GM19043 (cell line): ENCODE measurements around the gene RTN4.

Experiments used
- ATAC-seq: cut with Tn5 transposase; IDR thresholded peaks from one replicate; pipeline ENCODE4 v1.9.1; 2021; ENCODE audit warnings: low read depth; ENCODE audit not compliant: unreplicated experiment

RTN4 gene

DNA sequence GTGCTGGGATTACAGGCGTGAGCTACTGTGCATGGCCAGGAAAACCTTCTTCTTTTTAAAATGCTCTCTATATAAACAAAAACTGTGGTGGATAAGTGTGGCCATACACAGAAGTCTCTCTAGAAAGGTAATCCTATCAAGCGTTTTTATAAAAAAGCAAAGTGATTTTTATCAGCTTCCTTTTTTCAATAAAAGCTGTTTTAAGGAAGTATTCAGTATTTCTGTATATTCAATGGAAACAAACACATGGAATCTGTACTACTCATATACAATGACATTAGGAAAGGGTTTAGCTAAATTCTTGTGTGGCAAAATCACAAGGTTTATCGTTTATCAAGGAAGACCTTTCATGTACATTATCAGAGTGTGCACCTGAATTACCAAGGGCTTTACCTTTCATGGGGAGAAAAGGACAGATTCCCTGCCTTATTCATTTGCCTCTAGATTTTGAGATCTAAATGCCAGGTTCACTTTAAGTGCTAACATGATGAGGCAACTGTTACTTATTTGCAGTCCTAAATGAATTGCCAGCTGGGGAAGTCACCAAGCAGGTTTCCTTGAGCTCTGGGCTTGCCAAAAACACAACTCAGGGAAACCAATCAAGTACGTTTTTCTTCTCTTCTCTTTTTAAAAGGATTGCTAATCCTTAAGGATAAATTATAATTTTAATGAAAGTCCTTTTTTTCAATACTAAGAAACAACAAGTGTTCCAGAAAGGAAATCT, 70.8 kb downstream of the RTN4 start:
- no peak for ATAC-seq

DNA sequence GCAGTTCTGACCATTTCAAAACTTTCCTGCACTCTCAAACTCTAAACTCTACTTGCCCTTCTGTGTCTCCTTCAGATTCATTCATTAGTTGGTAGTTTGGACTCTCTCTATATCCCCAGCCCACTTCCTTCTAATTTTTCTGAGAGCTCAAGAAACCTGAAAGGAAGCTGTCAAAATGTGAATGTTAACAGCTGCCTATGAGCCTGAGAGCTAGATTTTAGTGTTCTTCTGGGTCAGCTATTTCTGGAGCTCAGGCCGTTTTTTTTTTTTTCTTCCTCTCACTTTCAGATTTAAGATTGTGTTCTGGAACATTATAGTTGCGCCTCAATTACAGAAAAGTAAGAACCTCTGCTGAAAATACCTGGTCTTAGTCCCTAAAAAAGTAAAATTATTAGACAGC, 73.1 kb downstream of the RTN4 start:
- peak; percentile 91 for ATAC-seq

DNA sequence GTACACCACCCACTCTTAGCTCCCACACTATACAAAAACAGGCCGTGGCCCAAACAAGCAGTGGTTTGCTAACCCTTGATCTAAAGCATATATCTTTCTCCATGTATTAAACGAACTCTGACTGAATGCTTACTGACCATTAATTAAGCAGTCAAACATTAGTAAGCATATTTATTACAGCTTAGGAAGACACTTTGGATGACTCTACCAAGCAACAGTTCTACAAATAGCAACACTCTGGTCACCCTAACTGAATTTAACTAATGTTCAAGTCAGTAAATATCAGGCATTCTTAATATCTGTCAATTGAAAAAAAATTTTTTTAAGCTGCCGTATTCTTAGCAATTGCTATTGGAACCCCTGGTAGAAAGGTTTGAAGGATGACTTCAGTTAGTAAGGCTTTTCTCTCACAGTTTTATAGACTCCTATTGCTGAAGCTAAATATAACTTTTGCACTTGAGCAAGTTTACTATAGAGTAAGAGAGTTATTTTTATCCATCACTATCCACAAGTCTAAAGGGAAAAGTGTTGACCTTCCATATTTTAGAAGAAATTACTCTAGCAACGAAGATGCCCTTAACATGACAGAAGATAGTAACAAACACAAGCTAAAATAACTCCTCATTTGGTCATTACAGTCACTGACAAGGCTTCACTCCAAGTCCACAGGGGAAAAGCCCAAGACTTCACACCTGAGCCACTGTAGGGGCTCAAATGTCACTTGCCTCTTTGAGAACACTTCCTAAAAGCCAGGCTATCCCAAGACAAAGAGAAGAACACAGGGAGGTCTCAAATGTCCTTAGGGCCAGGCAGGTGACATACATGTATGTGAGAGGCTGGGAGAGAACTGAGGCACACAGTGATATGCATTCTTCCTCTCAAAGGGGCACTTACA, 74.4 kb downstream of the RTN4 start:
- no peak for ATAC-seq

DNA sequence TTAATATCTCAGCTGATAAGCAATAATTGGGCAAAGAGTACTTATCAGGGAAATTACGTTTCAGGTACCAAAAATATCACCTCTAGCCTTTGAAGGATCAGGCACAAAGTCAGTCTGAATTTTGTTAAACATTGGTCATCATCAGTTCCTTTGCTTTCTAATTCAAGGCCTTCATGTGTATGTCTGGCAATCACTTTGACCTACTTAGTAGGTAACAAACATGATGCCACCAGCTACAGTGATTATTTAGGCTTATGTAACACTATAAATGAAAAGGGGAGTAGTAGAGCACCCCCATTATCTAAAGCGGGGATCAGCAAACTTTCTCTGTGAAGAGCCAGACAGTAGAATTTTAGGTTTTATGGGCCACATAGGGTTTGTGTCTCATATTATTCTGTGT, 75.1 kb downstream of the RTN4 start:
- no peak for ATAC-seq

DNA sequence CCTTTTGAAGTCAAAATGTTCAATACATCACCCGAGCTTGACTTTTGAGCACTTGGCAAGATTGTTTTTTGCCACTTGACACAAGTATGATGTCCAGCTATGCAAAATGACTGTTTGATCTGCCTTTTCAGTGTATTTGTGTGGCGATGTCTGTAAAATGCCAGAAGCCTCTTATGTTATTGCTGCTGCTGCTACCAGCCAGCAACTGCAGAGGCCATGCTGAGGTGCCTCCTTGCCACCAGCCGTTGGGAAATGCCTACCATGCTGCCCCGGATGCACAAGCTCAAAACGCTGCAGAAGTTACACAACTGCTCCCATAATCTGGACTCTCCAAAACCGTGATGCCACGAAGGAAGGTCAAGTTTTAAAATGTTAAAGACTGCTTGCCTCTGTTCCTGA, 80.3 kb downstream of the RTN4 start:
- ATAC-seq = no peak

DNA sequence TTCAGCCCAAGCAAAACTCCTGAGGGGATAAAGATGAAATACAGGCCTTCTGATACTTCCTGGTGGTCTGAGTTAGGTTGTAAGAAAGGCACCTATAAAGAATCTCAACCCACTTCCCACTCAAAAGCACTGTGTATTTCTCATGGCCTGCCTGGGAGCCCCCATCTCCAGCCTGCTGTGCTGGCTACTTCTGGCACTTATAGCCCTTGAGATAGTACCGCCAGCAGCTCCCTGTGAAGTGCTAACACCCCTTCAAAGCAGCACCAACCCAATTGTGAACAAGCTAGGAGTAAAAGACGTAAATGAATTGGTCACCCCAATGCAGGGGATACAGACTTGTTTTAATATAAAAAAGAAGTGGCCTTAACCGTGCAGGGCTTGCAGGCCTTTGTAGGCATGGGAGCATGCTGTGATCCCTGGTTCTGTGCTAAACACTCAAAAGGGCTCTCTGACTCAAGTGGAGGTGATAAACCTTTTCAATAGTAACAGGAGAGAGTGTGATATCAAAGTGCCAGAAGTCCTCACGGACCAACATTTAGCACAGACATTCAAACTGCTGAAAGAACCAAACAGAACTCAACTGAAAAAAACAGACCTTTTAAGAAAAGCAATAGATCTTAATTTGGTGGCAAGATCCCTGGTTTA, 80.8 kb downstream of the RTN4 start:
- ATAC-seq = no peak

DNA sequence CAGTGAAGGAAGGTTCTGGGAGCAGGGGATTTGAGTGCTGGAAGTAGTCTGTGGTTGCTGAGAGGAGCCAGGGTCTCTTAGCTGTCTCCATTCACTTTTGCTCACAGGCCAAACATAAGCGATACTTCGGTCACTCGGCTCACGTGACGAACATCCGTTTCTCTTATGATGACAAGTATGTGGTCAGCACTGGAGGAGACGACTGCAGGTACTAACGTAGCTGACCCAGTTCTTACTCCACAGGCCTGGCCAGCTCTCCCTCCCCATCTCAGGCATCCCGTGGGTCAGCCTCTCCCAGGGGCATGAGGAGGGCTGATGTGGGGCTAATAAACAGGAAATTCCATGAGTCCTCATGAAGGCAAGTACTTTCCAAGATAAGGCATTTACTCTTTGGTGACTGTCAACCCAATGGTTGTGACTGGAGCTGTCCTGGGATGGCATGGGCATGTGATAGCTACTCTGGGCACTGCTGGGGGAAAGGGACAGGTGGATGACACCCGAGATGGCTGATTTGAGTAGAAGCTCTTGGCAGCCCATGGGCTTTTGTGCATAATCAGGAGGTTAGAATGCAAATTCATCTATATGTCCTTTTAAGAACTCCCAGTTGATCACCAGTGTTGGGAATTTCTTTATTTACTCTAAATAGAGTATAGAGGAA, 81.6 kb downstream of the RTN4 start:
- no peak for ATAC-seq

DNA sequence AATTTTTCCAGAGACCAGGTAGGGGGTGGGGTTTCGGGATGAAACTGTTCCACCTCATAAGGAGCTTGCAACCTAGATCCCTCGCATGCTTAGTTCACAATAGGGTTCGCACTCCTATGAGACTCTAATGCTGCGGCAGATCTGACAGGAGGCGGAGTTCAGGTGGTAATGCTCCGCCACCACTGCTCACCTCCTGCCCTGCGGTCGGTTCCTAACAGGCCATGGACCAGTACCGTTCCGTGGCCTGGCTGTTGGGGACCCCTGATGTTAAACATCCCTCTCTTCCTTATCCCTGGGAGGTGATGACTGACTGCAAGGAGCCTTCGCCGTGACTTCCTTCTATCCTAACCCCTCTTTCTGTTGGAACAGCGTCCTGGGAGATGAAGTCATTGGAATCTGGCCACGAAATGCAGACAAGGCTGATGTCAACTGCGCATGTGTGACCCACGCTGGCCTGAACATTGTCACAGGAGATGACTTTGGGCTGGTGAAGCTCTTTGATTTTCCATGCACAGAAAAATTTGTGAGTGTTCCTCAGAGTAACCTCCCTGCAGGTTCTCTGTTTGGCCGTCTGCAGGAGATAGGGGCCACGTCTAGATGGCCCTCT, 82.4 kb downstream of the RTN4 start:
- no peak for ATAC-seq

DNA sequence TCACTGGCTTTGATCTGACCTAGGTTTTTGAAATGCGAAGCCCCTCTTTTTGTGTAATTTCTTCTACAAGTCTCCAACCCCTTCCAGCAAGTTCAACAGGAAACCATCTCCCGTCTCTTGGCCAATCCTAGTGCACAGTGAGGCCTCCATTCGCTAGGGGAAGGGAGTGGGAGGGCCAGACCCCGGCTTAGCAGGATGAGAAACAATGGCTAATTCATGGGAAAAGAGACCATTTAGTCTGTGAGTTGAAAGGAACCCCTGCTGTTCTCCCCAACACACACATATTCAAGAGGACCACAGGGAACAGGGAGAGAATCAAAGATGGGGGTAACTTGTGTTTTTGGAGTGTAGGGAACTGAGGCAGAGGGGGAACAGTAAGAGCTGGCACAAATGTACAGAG, 83.0 kb downstream of the RTN4 start:
- no peak for ATAC-seq

DNA sequence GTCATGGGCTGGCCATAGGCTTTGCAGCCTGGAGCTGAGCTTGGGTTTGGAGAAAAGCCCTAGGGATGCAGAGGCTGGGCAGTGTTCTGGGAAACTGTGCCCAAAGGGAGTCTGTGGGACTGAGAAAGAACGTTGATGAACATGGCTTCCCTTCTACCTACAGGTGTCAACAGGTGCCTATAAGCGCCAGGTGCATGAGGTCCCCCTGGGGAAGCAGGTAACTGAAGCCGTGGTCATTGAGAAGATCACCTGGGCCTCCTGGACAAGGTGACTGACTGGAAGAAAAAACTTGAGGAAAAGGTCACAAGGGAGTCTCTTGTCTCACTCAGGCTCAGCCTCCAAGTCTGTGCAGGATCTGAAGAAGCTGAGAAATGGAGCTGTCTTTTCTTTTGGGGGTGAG, 83.4 kb downstream of the RTN4 start:
- ATAC-seq = no peak

DNA sequence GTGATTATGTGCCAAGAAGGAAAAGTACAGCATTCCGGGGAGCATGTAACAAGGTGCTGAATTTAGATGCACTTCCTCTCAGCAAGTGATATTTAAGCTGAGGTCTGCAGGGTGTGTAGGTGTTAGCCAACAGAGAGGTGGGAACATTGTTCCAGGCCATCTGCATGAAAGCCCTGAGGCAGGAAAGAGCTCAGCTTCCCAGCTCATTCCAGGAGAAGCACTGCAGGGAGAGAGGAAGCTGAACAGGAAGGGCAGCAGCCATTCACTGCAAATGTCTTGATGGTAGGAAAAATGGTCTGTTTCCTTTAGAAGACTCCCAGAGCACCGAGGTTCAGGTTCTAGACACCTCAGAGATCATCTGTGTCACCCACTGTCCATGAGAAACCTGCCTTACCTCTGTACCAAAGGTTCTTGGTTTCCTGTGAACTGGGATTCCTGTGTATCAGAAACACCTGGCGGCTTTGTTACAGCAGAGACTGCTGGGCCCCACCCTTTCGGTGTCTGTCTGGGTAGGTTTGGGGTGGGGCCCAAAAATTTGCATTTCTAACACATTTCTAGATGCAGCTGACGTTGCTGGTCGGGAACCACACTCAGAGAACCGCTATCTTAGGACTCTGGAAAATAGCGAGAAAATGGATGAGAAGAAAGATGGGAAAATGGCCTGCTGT, 84.0 kb downstream of the RTN4 start:
- ATAC-seq = no peak

DNA sequence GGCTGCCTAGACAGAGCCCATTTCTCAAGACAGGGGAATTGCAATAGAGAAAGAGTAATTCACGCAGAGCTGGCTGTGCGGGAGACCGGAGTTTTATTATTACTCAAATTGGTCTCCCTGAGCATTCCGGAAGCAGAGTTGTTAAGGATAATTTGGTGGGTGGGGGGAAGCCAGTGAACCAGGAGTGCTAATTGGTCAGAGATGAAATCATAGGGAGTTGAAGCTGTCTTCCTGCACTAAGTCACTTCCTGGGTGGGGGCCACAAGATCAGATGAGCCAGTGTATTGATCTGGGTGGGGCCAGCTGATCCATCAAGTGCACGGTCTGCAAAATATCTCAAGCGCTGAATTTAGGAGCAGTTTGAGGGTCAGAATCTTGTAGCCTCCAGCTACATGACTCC, 84.8 kb downstream of the RTN4 start:
- ATAC-seq = no peak

DNA sequence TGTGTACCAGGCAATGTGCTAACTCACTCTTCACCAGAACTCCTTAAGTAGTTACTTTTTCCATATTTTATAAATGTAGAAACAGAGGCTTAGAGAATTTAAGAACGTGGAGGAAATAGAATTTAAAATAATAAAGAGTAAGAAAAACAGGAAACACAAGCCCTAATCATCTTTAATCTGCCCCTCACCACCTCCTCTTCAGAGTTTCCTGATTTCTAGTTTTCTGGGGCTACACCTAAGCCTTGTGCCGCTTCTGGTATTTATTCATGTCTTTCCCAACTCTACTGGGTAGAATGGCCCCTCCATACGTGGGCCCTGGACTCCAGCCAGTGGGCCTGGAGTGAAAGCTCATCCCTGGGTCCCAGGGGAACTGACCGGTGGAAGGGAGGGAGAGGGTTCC, 85.4 kb downstream of the RTN4 start:
- ATAC-seq = no peak

DNA sequence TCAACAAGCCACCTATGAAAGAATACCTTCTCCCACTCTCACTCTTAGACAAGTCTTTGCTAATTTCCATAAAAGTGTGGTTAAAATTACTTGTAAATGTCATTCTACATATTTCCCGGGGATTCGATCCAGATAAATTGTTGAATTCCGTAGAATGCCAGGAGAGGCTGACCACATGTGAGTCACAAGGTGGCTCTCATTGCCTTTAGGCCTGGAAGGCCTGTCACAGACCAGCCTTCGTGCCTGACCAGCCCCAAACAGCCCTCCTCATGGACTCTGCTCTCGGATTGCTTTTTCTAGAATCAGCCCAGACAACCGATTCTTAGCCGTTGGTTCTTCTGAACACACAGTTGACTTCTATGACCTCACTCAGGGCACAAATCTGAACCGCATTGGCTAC, 86.0 kb downstream of the RTN4 start:
- ATAC-seq = no peak

DNA sequence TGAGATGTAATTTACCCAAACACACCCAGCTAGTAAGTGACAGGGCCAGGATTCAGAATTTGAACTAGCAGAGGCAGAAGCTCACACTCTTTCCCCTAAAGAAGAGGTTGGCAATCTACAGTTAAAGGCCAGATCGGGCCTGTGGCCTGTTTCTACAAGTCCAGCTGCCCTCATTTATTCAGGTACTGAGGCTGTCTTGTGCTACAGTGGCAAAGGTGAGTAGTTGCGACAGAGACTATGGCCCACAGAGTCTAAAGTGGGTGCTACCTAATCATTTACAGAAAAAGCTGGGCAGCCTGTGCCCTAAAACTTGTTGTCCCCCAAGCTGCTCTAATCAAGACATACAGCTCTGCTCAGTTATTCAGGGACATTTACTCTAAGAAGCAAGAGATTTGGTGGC, 86.8 kb downstream of the RTN4 start:
- ATAC-seq = no peak

DNA sequence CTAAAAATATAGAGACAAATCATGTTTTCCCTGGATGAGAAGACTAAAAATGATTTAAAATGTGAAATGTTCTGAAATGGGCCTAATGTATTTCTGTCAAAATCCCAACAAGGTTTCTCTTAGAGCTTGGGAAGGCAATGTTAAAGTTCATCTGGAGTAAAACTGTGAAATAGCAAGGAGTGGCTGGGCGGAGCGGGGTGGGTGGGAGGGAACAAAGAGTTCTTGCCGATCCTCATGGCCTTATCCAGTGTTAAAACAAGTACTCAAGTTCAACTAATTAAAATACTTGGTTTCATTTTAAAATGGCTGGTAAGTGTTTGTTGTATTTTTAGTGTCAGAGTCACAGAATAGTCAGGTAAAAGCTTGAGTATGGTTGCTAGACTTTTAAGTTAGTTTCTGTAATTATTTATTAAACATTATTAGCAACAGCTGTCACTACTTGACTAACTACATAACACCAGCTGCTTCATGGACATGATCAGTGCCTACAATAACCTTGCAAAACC, 87.3 kb downstream of the RTN4 start:
- no peak for ATAC-seq

DNA sequence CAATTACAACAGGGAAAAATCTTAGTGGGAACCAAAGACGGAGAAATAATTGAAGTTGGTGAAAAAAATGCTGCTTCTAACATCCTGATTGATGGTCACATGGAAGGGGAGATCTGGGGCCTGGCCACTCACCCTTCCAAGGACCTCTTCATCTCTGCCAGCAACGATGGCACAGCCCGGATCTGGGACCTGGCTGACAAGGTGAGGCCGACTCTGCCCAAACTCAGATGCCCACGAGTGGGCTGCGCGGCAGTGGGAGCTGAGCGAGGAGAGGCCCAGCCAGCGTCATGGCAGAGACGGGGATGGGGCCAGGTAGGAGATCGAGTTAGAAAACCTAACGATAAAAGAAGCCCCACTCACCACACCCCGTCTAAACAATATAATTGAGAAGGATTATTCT, 87.7 kb downstream of the RTN4 start:
- no peak for ATAC-seq

DNA sequence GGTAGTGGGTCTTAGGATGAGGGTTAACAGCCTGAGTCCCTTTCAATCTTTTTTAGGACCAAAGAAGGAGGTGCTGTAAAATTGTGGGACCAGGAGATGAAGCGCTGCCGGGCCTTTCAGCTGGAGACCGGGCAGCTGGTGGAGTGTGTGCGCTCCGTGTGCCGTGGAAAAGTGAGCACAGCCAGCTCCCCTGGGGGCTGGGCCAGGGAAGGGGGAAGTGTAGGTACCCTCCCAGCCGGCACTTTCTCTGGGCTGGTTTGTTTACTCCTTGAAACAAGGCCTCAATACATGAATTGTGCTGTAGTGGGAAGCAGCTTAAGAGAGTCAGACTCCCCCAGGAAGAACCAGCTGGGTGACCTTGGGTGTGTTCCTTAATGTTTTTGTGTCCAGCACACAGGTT, 90.1 kb downstream of the RTN4 start:
- ATAC-seq = no peak

DNA sequence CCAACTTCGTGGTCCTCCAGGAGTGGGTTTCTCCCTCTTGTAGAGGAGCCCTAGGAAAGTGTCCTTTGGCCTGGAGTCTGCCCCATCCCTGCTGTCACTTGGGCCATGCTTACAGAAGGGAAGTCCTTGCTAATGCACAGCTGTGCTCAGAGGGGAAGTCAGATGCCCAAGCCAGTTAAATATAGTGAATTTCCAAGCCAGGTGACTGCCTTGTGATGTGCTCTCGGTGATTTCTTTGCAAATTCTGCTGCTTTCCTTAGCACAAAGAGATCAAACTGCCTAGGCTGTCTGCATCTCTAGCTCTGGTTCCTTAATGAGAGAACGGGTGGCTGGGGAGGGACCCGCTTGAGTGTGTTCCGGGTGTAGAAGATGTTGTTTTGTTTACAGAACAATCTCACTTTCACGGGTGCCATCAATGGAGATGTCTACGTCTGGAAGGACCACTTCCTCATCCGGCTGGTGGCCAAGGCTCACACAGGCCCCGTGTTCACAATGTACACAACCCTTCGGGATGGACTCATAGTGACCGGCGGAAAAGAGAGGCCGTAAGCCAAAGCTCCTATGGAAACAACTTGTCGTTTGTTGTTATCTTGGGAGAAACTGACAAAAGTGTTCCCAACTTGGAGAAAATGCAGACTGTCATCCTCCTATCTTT, 91.4 kb downstream of the RTN4 start:
- ATAC-seq = no peak
